IPS-11a (cell line): ENCODE results near the gene NR2C2AP.
"Not testable (repeated sequence)": the region's sequence is repeated elsewhere in the genome, so short reads cannot be mapped to it uniquely, and the experiment has no call there.

Experiments
- H3K4me3 ChIP-seq: one replicate; pipeline ENCODE4 v1.5.1; 2013; ENCODE audit warnings: low read depth, low read length, control low read depth

NR2C2AP gene, protein sequence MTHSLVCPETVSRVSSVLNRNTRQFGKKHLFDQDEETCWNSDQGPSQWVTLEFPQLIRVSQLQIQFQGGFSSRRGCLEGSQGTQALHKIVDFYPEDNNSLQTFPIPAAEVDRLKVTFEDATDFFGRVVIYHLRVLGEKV

DNA sequence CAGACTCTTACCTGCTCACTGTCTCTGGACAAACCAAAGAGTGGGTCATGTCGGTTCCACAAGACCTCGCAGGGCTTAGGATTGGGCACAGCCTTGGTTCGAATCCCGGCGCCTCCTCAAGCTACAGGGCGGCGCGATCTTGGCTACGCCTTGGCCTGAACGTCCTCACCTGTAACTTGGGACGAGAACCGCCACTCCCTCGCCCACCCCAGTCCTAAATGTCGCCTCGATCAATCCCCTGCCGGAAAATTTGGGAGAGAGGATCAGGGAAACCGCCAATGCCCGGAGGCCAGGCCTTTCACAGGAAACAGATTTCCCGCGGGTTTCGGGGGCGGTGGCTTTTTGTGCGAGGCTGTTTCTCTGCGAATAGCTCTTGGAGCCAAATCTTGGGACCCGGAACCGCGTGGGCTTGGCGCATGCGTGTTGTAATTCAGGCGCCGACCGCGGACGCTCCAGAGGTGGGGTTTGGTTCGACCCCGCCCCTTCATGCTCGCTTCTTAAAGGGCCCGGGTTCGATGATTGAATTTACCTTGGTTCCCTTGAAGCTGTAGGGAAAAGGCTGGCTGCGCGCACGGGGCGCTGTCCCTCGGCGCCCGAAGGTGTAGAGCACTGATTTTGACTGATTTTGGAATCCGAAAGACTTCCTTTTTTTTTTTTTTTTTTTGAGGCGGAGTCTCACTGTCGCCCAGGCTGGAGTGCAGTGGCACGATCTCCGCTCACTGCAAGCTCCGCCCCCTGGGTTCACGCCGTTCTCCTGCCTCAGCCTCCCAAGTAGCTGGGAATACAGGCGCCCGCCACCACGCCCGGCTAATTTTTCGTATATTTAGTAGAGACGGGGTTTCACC, at the start of gene NR2C2AP:
Gene NR2C2AP, minus strand, starts transcription at position 403 of the 845 bp plus-strand sequence. Its CDS starts 354 bp downstream, at position 49.
- H3K4me3 ChIP-seq = peak within 1 kb of the TSS; percentile 66

DNA sequence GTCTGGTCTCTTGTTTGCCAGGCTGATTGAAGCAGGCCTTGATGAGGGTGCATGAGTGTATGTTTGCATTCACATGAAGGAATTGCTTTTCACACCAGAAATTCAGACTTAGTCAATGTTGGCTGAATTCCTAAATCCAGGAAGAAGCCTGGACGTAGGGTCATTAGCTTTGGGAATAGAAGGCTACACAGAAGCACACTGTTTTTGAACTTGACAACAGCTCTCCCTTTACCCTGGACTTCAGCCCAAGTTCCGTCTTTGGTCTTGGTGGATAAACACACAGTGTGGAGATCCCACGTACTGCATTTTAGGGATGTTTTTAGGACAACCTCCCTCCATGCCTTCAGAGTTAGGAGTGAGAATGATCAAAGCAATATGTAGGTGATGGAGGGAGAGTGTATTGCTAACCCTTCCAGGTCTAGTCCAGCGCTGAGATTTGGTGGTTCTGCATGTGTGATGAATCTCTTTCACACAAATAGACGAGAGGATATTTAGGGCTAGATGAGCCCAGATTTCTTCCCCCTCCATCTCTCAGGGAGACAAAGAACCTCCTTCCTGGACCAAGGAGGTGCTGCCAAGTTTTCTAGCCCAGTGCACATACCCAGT, 47.1 kb upstream of the NR2C2AP start:
- H3K4me3 ChIP-seq = no peak overlapping the region

DNA sequence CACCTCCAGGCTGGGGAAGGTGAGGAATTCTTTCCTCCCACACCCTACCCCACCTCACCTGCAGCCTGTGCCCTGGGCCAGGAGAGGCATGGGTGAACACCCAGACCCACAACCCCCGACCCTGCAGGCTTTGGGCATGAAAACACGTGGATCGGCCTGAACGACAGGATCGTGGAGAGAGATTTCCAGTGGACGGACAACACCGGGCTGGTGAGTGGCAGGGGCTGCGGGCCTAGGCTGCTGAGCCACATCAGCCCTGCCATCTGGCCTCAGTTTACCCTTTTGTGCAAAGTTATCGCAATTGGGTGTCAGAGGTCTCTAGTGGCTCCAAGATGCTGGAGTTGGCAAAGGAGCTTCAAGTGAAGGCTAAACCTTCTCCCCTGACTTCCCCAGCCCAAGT, 37.3 kb upstream of the NR2C2AP start:
- no peak overlapping the region for H3K4me3 ChIP-seq

DNA sequence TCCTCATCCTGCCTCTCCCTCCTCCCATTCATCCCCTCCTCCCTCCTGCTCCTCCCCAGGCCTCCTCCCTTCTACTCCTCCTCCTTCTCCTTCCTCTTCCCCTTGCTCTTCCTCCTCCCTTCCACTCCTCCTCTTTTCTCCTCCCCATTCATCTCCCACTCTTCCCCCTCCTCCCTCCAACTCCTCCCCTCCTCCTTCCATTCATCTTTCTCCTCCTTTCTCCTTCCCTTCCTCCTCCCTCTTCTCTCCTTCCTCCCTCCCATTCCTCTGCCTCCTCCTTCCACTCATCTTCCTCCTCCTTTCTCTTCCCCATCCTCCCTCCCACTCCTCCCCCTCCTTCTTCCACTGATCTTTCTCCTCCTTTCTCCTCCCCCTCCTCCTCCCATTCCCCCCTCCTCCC, 36.5 kb upstream of the NR2C2AP start:
- H3K4me3 ChIP-seq = no peak overlapping the region

DNA sequence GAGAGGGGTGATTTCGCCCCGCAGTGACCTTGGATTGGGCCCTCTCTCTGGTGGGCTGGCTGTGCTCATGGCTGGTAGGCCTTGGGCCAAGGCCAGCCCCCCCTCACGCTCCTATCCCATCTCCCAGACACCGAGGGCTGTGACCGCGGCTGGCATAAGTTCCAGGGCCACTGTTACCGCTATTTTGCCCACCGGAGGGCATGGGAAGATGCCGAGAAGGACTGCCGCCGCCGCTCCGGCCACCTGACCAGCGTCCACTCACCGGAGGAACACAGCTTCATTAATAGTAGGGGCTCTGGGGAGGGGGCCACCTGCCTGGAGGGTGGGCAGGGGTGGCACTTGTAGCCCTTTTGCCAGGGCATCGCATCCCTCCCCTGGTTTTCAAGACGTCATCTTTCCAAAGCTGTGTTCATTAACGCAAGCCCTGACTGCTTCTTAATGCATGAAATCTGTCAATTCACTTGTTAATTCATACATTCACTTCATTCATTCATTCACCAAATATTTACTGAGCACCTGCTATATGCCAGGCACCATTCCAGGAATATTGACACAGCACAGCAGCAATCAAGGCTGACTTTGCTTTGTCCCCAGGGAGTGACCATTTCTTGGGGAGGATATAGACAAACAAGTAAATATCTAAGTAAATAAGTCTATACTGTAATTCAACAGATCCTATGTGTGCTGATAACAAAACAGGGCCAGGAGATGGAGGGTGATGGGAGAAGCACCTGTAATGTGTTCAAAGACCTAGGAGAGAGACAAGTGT, 35.1 kb upstream of the NR2C2AP start:
- H3K4me3 ChIP-seq = no peak overlapping the region

DNA sequence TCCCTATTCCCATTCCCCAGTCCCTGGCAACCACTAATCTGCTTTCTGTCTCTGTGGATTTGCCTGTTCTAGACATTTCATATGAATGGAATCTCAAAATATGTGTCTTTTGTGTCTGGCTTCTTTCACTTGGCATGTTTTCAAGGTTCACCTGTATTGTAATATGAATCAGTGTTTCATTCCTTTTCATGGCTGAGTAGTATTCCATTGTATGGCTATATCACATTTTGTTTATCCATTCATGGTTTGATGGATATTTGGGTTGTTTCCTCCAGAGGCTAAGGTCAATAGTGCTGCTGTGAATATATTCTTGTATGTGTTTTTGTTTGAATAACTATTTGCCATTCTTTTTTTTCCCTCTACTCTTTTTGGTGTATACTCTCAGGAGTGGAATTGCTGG, 33.0 kb upstream of the NR2C2AP start:
- H3K4me3 ChIP-seq = no peak overlapping the region

DNA sequence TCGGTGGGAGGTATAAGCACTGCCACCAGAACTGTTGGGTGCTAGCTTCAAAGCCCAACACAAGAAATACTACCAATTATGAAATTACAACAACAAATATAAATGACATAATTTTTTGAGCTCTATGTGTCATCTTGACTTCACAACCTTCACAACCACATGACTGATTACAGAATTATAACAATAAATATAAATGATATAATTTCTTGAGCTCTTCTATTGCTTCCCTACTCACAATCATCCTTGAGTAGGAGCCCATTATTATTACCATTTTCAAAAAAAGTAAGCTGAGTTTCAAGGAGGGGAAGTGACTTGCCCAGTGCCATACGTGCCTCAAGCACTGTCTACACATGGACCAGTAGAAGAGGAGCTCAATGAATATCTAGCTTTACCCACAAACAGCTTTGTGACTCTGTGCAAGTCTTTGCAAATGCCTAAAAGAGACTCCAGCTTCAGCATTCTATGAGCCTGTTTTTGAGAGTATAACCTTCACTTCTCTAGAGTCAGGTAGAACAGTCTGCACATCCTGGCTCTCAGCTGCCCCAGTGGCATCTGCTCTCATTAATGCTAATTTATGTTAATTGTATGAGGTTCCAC, 31.1 kb upstream of the NR2C2AP start:
- no peak overlapping the region for H3K4me3 ChIP-seq

DNA sequence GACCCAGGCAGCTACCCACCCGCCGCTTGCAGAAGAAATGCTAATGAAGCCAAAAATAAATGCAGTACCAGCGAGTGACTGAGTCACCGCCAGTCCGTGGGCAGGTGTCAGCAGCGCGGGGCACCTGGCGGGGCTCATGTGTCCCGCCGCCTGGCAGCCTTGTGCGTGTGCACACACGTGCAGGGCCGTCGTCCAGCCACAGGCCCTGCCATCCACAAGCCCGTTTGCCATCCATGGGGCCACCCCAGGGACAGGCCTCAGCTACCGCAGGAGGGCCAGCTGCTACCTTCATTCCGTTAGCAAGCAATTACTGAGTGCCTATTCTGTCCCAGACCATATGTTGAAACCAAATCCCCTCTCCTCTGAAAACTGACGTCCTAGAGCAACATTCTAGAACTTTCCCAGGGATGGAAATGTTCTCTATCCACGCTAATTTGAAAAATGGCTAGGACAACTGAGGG, 29.1 kb upstream of the NR2C2AP start:
- H3K4me3 ChIP-seq = no peak overlapping the region

DNA sequence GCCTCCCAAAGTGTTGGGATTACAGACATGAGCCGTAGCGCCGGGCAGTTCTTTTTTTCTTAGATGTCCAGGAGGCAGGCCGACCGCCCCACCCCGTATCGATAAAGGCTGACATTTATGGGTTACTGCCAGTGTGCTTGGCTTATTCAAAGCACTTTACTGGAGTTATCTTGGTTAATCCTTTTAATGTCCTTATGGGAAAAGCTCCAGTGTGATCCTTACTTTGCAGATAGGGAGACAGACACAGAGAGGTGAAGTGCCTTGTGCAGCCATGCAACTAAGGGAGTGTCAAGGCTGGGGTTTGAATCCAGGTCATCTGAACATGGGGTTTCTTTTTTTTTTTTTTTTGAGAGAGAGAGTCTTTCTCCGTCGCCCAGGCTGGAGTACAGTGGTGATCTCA, 27.8 kb upstream of the NR2C2AP start:
- H3K4me3 ChIP-seq = no peak overlapping the region

DNA sequence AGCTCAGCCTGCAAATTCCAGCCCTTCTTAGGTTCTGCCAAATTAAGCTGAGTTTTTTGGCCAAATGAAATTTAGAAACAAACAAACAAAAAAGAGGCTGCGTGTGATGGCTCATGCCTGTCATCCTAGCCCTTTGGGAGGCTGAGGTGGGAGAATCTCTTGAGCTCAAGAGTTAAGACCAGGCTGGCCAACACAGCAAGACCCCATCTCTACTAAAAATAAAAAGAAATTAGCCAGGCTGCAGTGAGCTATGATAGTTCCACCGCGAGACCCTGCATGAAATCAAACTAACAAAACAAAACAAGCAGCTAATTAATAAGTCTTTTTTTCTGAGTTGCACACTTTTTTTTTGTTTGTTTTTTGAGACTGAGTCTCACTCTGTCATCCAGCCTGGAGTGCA, 26.5 kb upstream of the NR2C2AP start:
- no peak overlapping the region for H3K4me3 ChIP-seq

DNA sequence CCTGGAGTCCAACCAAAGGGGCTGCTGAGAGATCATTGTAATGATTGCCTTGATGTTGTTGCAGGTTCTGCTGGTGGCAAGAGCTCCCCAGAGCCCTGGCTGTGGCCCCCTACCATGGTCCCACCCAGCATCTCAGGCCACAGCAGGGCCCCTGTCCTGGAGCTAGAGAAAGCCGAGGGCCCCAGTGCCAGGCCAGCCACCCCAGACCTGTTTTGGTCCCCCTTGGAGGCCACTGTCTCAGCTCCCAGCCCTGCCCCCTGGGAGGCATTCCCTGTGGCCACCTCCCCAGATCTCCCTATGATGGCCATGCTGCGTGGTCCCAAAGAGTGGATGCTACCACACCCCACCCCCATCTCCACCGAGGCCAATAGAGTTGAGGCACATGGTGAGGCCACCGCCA, 24.0 kb upstream of the NR2C2AP start:
- H3K4me3 ChIP-seq = no peak overlapping the region

DNA sequence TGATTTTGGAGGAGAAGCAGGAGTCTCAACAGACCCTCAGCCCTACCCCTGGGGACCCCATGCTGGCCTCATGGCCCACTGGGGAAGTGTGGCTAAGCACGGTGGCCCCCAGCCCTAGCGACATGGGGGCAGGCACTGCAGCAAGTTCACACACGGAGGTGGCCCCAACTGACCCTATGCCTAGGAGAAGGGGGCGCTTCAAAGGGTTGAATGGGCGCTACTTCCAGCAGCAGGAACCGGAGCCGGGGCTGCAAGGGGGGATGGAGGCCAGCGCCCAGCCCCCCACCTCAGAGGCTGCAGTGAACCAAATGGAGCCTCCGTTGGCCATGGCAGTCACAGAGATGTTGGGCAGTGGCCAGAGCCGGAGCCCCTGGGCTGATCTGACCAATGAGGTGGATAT, 23.4 kb upstream of the NR2C2AP start:
- no peak overlapping the region for H3K4me3 ChIP-seq

DNA sequence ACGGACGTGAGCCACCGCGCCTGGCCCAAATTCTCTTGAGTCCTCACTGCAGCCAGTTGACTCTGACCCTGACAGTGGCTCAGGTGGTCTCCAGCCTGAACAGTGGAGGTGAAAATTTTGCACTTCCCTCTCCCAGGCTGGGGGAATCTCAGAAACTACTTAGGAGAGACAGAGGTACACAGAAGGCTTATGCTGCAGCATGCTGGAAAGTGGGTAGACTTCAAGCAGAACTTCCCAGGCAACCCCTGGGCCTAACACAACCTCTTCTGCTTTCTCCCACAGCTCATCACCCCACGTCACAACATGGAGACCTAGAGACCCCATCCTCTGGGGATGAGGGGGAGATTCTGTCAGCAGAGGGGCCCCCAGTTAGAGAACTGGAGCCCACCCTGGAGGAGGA, 23.0 kb upstream of the NR2C2AP start:
- H3K4me3 ChIP-seq = no peak overlapping the region

DNA sequence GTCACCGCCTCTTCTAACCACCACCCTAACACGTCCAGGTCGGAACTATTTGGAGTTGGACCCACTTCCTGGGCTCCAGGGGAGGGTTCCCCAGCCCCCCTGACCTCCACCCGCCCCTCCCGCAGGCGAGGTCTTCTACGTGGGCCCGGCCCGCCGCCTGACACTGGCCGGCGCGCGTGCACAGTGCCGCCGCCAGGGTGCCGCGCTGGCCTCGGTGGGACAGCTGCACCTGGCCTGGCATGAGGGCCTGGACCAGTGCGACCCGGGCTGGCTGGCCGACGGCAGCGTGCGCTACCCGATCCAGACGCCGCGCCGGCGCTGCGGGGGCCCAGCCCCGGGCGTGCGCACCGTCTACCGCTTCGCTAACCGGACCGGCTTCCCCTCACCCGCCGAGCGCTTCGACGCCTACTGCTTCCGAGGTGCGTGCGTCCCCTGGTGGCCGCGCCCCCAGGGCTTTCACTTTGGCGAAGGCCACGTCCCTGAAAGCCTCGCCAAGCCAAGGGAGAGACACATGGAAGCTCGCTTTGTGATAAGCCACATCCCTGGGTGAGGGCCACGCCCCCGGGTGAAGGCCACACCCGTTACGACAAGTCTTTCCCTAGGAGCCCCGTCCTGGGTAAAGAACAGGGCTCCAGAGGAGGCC, 21.8 kb upstream of the NR2C2AP start:
- peak overlapping the region; percentile 30 for H3K4me3 ChIP-seq

DNA sequence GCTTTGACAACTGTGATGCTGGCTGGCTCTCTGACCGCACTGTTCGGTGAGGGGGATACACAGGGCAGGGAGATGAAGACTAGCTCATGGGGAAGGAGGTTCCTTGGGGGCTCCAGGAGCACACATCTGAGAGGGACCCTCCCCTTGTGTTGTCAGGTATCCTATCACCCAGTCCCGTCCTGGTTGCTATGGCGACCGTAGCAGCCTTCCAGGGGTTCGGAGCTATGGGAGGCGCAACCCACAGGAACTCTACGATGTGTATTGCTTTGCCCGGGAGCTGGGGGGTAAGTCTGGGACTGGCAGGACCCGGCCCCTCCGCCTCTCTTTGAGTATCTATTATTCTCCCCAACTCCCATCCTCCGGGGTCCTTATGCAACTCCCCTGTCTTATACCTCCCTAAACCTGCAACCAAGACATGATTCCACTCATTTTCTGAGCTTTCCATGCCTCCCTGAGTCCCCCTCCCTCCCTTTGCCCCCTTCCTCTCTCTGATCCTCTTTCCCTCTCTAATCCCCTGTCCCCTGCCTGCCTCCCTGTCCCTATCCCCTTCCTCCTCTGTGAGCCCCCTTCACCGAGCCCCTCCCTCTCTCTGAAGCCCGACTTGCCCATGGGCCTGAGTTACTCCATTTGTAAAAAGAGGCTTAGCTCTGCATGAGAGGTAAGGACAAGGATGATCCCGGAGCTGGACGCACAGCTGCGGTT, 21.1 kb upstream of the NR2C2AP start:
- no peak overlapping the region for H3K4me3 ChIP-seq

DNA sequence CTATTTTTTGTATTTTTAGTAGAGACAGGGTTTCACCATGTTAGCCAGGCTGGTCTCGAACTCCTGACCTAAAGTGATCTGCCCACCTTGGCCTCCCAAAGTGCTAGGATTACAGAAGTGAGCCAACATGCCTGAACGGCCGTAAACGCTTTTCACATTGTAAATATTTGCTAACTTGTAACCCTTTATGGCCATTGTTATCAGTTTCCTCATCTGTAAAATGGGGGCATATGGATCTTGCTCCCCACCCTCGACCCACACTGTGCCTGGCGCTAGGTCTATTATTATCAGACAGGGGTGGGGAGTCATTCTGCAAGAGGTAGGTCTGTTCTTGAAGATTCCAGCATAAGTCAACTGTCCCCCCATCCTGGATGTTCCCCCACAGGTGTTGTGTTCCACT, 20.4 kb upstream of the NR2C2AP start:
- H3K4me3 ChIP-seq = no peak overlapping the region

DNA sequence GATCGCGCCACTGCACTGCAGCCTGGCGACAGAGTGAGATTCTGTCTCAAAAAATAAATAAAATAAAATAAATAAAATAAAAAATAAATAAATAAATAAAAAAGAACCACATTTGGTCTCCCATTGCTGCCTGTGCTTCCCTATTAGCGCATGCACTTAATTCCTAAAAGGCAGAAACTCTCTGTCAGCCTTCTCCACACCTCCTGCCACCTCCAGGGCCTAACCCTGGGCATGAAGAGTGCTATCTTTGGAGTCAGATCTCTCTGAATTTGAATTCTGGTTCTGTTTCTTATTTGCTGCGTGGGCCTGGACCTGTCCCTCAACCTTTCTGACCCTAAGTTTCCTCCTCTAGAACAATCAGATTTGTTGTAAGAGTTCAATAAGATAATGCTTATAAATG, 19.8 kb upstream of the NR2C2AP start:
- H3K4me3 ChIP-seq = no peak overlapping the region

DNA sequence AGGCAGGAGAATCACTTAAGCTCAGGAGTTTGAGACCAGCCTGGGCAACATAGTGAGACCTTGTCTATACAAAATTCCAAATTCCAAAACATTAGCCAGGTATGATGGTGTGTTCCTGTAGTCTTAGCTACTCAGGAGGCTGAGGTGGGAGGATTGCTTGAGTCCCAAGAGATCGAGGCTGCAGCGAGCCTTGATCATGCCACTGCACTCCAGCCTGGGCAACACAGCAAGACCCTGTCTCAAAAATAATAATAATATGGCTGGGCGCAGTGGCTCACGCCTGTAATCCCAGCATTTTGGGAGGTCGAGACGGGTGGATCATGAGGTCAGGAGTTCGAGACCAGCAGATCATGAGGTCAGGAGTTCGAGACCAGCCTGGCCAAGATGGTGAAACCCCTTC, 17.8 kb upstream of the NR2C2AP start:
- not testable (repeated sequence) for H3K4me3 ChIP-seq

DNA sequence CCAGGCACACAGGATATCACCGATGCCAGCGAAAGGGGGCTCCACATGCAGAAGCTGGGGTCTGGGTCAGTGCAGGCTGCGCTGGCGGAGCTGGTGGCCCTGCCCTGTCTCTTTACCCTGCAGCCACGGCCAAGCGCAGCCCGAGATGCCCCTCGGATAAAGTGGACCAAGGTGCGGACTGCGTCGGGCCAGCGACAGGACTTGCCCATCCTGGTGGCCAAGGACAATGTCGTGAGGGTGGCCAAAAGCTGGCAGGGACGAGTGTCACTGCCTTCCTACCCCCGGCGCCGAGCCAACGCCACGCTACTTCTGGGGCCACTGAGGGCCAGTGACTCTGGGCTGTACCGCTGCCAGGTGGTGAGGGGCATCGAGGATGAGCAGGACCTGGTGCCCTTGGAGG, 15.7 kb upstream of the NR2C2AP start:
- H3K4me3 ChIP-seq = no peak overlapping the region

DNA sequence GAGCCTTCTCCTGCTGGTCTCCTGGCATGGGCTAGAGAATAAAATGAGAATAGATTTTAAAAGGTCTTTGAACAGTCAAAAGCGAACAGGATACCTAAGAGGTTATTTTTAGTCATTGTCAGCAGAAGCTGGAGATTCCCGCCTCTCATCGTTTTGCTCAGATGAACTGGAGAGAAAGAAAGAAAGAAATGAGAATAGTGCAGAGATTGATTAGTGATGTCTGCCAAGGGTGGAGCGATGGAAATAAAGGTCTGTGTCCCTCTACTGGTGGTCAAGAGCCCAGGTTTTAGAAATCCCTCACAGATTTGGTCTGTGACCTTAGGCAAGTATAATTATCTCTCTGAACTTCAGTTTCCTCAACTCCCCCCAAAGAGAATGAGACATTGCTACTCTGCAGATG, 13.9 kb upstream of the NR2C2AP start:
- H3K4me3 ChIP-seq = no peak overlapping the region
